NOMO-1 treated with dmso at 0.1 percent for 144 hours (cell line): ENCODE results near the gene FXYD5.

ENCODE experiments used
- DNase-seq: peaks from one replicate; lab custom pipeline; 2025; ENCODE audit not compliant: unreplicated experiment; lab: John Stamatoyannopoulos, UW

Gene FXYD5

GRCh38 chr19:35155981-35156672, 1.6 kb downstream of the FXYD5 start:
- DNase-seq, result no peak

GRCh38 chr19:35156673-35157014, 2.1 kb downstream of the FXYD5 start:
- DNase-seq, result no peak

- DNase-seq, result no peak
Observed at GRCh38 chr19:35157431-35157830, 2.9 kb downstream of the FXYD5 start.

GRCh38 chr19:35159606-35160005, 5.1 kb downstream of the FXYD5 start:
- DNase-seq, result no peak

- DNase-seq, result no peak
Observed at GRCh38 chr19:35160629-35161433, 6.3 kb downstream of the FXYD5 start.

GRCh38 chr19:35161434-35161743, 6.9 kb downstream of the FXYD5 start:
- DNase-seq, result no peak

GRCh38 chr19:35162471-35163326, 8.2 kb downstream of the FXYD5 start:
- no peak for DNase-seq

- no peak for DNase-seq
Observed at GRCh38 chr19:35164418-35164817, 9.9 kb downstream of the FXYD5 start.

- no peak for DNase-seq
Observed at GRCh38 chr19:35165200-35166058, 10.9 kb downstream of the FXYD5 start.

- no peak for DNase-seq
Observed at GRCh38 chr19:35166100-35167063, 11.8 kb downstream of the FXYD5 start.

GRCh38 chr19:35167251-35168119, 12.9 kb downstream of the FXYD5 start:
- peak; percentile 33 for DNase-seq

- DNase-seq, result no peak
Observed at GRCh38 chr19:35168196-35168595, 13.7 kb downstream of the FXYD5 start.

GRCh38 chr19:35169221-35169995, 14.9 kb downstream of the FXYD5 start:
- DNase-seq, result no peak

- DNase-seq, result no peak
Observed at GRCh38 chr19:35170359-35171061, 16.0 kb downstream of the FXYD5 start.

GRCh38 chr19:35171730-35172129, 17.2 kb downstream of the FXYD5 start:
- no peak for DNase-seq

GRCh38 chr19:35174226-35174625, 19.7 kb downstream of the FXYD5 start:
- no peak for DNase-seq

- DNase-seq, result no peak
Observed at GRCh38 chr19:35176181-35176570, 21.6 kb downstream of the FXYD5 start.
